C4-2B (cell line): Measurements from ENCODE around the gene SRC.

Source experiments
- ZFX ChIP-seq: fragments of 450-650 bp; IDR thresholded peaks from 2 replicates; pipeline ENCODE4 v1.6.1; 2017
- TF ChIP-seq, protein P1 (sequence below): fragments of 450-650 bp; conservative IDR thresholded peaks from 2 replicates; pipeline ENCODE4 v1.5.1; 2017; ENCODE audit warnings: mild to moderate bottlenecking

DNA sequence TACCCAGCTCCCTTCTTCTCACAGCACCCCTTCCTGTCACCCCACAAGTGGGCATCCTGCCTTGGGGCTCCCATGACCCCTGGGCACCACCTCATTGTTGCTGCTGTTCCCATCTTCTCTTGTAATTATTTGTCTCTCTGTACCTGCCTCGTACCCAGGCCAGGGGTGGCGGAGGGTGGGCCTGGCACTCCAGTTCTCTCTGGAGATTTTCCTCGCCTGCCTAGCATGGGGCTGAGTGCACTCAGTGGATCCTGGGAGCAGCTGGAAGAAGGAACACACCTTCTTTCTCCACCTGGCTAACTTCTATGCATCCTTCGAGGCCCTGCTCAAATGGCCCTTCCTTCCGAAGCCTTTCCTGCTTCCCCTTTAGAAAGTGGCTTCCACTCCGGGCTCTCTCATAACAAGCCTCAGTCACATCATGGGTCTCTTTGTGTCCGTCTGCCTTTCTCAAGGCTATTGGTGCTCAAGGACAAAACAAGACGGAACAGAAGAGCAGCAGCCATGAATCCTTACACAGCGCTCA lies 79.2 kb downstream of the SRC start:
- TF ChIP-seq, protein P1, sequence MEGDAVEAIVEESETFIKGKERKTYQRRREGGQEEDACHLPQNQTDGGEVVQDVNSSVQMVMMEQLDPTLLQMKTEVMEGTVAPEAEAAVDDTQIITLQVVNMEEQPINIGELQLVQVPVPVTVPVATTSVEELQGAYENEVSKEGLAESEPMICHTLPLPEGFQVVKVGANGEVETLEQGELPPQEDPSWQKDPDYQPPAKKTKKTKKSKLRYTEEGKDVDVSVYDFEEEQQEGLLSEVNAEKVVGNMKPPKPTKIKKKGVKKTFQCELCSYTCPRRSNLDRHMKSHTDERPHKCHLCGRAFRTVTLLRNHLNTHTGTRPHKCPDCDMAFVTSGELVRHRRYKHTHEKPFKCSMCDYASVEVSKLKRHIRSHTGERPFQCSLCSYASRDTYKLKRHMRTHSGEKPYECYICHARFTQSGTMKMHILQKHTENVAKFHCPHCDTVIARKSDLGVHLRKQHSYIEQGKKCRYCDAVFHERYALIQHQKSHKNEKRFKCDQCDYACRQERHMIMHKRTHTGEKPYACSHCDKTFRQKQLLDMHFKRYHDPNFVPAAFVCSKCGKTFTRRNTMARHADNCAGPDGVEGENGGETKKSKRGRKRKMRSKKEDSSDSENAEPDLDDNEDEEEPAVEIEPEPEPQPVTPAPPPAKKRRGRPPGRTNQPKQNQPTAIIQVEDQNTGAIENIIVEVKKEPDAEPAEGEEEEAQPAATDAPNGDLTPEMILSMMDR = no peak
- TF ChIP-seq ZFX = no peak
